ENCODE data around the gene RAB36. TPM values are rescaled to one million over a fixed set of nuclear protein-coding genes. Genes with fewer than 3 reads are reported as not detected.

RAB36 gene
- polyA plus RNA-seq, 2 of the 4 experiments (the other 2 are of a cell fraction) = 2.5 to 4.0 TPM

- FAIRE-seq (no peak), ATAC-seq (no peak), DNase-seq (ENCODE audit: low read depth in 1 of 2, low spot score in 1 of 2) (no peak)
- H3K4me1 ChIP-seq = no peaks in the 10 kb centered on the region
- ChIA-PET POLR2A (no interaction called here), CTCF (interaction anchor here (0.6 to 9.6 kb wide), 5 partner anchors 11 to 160 kb away, joined by 3 to 144 read pairs (median 3); no protein-coding TSS in a partner anchor)
- no peaks in the 10 kb centered on the region for H3K9me3 ChIP-seq
- H3K4me2 ChIP-seq = no peak overlapping the region
- TF ChIP-seq JUN (IDR thresholded peaks at IDR 0.05) (no peak), RAD21 (conservative IDR thresholded peaks at IDR 0.05 in 1 of 2, IDR thresholded peaks at IDR 0.05 in 1 of 2) (no peak), ZC3H11A (IDR thresholded peaks at IDR 0.05) (no peak), HEYL (CRISPR knock-in tag; IDR thresholded peaks at IDR 0.05) (no peak), CBX8 (IDR thresholded peaks at IDR 0.05) (no peak), EHMT2 (IDR thresholded peaks at IDR 0.05; ENCODE audit: low read depth) (no peak), E2F6 (IDR thresholded peaks at IDR 0.05; ENCODE audit: borderline replicate concordance, low read depth) (no peak)
- no peak overlapping the region for H3K4me3 ChIP-seq
- no peak overlapping the region for H3K27ac ChIP-seq
- WGBS (ENCODE audit: missing lambda C conversion rate) = 68% methylated on average over 9 of the region's 10 CpGs
Measured at GRCh38 chr22:23116506-23117263, 28.6 kb upstream of the RAB36 start.

GRCh38 chr22:23117275-23117674 is 28.0 kb upstream of the RAB36 start:
- POLR2A ChIA-PET = no interaction called here
- no peak for DNase-seq (ENCODE audit: low read depth in 1 of 2, low spot score in 1 of 2)
- H3K4me1 ChIP-seq = no peaks in the 10 kb centered on the region
- WGBS (ENCODE audit: missing lambda C conversion rate) = 95% methylated on average over 7 of the region's 10 CpGs
- H3K9me3 ChIP-seq = no peaks in the 10 kb centered on the region
- TF ChIP-seq RARB (CRISPR knock-in tag; IDR thresholded peaks at IDR 0.05) (no peak), E2F6 (IDR thresholded peaks at IDR 0.05; ENCODE audit: borderline replicate concordance, low read depth) (no peak)
- H3K4me3 ChIP-seq = no peak overlapping the region
- H3K4me2 ChIP-seq = no peak overlapping the region
- no peak for FAIRE-seq
- CTCF ChIA-PET = interaction anchor here (0.6 to 9.6 kb wide), 4 partner anchors 11 to 159 kb away, joined by 3 to 144 read pairs (median 4); no protein-coding TSS in a partner anchor
- no peak overlapping the region for H3K27ac ChIP-seq
- ATAC-seq = no peak

- WGBS (ENCODE audit: missing lambda C conversion rate) = 67% methylated on average over 4 of the region's 15 CpGs
- POLR2A ChIA-PET = no interaction called here
- TF ChIP-seq SMC3 (IDR thresholded peaks at IDR 0.05) (no peak), JUNB (IDR thresholded peaks at IDR 0.05) (no peak), CHD2 (IDR thresholded peaks at IDR 0.05; ENCODE audit: low read length, partially characterized antibody) (no peak), RFX5 (IDR thresholded peaks at IDR 0.05) (no peak), REST (IDR thresholded peaks at IDR 0.05) (no peak), POLR2A (IDR thresholded peaks at IDR 0.05; ENCODE audit: low read length) (no peak), E2F6 (IDR thresholded peaks at IDR 0.05; ENCODE audit: borderline replicate concordance, low read depth) (no peak), PHF8 (IDR thresholded peaks at IDR 0.05; ENCODE audit: borderline replicate concordance, low read depth) (no peak), FOXS1 (CRISPR knock-in tag; IDR thresholded peaks at IDR 0.05) (no peak), ZNF302 (CRISPR knock-in tag; IDR thresholded peaks at IDR 0.05) (no peak), KDM1A (IDR thresholded peaks at IDR 0.05; ENCODE audit: low read depth) (no peak), CHD4 (IDR thresholded peaks at IDR 0.05; ENCODE audit: borderline replicate concordance) (no peak), RAD21 (conservative IDR thresholded peaks at IDR 0.05 in 1 of 2, IDR thresholded peaks at IDR 0.05 in 1 of 2) (no peak), RNF2 (IDR thresholded peaks at IDR 0.05; ENCODE audit: borderline replicate concordance, low read depth) (no peak)
- DNase-seq (ENCODE audit: low read depth in 1 of 2, low spot score in 1 of 2) = no peak
- CTCF ChIA-PET = interaction anchor here (1.0 to 9.6 kb wide), 3 partner anchors 10 to 687 kb away, joined by 3 to 144 read pairs (median 6); no protein-coding TSS in a partner anchor
- no peak for FAIRE-seq
- Histone ChIP-seq H3K4me3 (no peak overlapping the region), H3K27ac (no peak overlapping the region), H3K9me3 (no peaks in the 10 kb centered on the region), H3K4me2 (no peak overlapping the region), H3K4me1 (no peaks in the 10 kb centered on the region)
- ATAC-seq = no peak
Measured at GRCh38 chr22:23117891-23118646, 27.2 kb upstream of the RAB36 start.
